A549 (cell line): Measurements from ENCODE around the gene CCDC121.

Source experiments
- CBX2 ChIP-seq: fragments of 200-600 bp; sonication (generic); IDR thresholded peaks from 2 replicates; pipeline ENCODE4 v1.6.1; 2016; ENCODE audit warnings: low read depth, mild to moderate bottlenecking, borderline replicate concordance
- EHF ChIP-seq: fragments of 250-450 bp; sonication (Bioruptor Pico); IDR thresholded peaks from 2 replicates; pipeline ENCODE4 v1.5.0; 2020; ENCODE audit warnings: mild to moderate bottlenecking
- JUNB ChIP-seq: fragments of >200 bp; sonication (Bioruptor Twin); formaldehyde crosslinking; IDR thresholded peaks from 2 replicates; pipeline ENCODE4 v1.6.1; 2016
- PHF8 ChIP-seq: fragments of 200-600 bp; sonication (generic); IDR thresholded peaks from 2 replicates; pipeline ENCODE4 v1.6.1; 2016; ENCODE audit warnings: low read depth, mild to moderate bottlenecking, antibody characterized with exemption, moderate library complexity, borderline replicate concordance
- POLR2A ChIP-seq: IDR thresholded peaks from 2 replicates; pipeline ENCODE4 v1.6.1; 2012; ENCODE audit warnings: mild to moderate bottlenecking, low read length
- RNF2 ChIP-seq: fragments of 200-600 bp; sonication (generic); IDR thresholded peaks from 2 replicates; pipeline ENCODE4 v1.6.1; 2016; ENCODE audit warnings: low read depth, mild to moderate bottlenecking, antibody characterized with exemption, moderate library complexity, borderline replicate concordance
- ZFP36 ChIP-seq: fragments of 450-650 bp; IDR thresholded peaks from 2 replicates; pipeline ENCODE4 v1.6.1; 2014; ENCODE audit warnings: borderline replicate concordance; ENCODE audit not compliant: partially characterized antibody
- TF ChIP-seq, protein P1 (sequence below): fragments of >200 bp; sonication (Bioruptor Twin); formaldehyde crosslinking; IDR thresholded peaks from 3 replicates; pipeline ENCODE4 v1.5.1; 2016
- TF ChIP-seq, protein P2 (sequence below): fragments of >200 bp; sonication (Bioruptor Twin); formaldehyde crosslinking; IDR thresholded peaks from 3 replicates; pipeline ENCODE4 v1.6.1; 2016

DNA sequence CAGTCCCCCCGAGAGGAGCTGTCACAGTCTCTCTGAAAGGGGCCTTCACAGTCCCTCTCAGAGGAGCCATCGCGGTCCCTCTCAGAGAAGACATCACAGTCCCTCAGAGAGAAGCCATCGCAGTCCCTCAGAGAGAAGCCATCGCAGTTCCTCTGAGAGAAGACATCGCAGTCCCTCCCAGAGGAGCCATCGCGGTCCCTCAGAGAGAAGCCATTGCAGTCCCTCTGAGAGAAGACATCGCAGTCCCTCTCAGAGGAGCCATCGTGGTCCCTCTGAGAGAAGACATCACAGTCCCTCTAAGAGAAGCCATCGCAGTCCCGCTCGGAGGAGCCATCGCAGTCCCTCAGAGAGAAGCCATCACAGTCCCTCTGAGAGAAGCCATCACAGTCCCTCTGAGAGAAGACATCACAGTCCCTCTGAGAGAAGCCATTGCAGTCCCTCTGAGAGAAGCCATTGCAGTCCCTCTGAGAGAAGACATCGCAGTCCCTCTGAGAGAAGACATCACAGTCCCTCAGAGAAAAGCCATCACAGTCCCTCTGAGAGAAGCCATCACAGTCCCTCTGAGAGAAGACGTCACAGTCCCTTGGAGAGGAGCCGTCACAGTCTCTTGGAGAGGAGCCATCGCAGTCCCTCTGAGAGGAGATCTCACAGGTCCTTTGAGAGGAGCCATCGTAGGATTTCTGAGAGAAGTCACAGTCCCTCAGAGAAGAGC, 47.2 kb downstream of the CCDC121 start:
- TF ChIP-seq, protein P1, sequence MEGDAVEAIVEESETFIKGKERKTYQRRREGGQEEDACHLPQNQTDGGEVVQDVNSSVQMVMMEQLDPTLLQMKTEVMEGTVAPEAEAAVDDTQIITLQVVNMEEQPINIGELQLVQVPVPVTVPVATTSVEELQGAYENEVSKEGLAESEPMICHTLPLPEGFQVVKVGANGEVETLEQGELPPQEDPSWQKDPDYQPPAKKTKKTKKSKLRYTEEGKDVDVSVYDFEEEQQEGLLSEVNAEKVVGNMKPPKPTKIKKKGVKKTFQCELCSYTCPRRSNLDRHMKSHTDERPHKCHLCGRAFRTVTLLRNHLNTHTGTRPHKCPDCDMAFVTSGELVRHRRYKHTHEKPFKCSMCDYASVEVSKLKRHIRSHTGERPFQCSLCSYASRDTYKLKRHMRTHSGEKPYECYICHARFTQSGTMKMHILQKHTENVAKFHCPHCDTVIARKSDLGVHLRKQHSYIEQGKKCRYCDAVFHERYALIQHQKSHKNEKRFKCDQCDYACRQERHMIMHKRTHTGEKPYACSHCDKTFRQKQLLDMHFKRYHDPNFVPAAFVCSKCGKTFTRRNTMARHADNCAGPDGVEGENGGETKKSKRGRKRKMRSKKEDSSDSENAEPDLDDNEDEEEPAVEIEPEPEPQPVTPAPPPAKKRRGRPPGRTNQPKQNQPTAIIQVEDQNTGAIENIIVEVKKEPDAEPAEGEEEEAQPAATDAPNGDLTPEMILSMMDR, result no peak
- TF ChIP-seq JUNB, result no peak
- TF ChIP-seq ZFP36, result no peak
- TF ChIP-seq PHF8, result no peak
- TF ChIP-seq CBX2, result no peak
- TF ChIP-seq RNF2, result no peak
- TF ChIP-seq, protein P2, sequence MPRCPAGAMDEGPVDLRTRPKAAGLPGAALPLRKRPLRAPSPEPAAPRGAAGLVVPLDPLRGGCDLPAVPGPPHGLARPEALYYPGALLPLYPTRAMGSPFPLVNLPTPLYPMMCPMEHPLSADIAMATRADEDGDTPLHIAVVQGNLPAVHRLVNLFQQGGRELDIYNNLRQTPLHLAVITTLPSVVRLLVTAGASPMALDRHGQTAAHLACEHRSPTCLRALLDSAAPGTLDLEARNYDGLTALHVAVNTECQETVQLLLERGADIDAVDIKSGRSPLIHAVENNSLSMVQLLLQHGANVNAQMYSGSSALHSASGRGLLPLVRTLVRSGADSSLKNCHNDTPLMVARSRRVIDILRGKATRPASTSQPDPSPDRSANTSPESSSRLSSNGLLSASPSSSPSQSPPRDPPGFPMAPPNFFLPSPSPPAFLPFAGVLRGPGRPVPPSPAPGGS, result no peak
- no peak for TF ChIP-seq POLR2A
- no peak for TF ChIP-seq EHF (CRISPR knock-in tag)
